Upper lobe of left lung (tissue), 6 donors: ENCODE data around the gene SMC5. TPM values are rescaled to one million over a fixed set of nuclear protein-coding genes. Genes with fewer than 3 reads are reported as not detected.

Experiments used
- ATAC-seq, 2 donors: fragments of 200-7000 bp; cut with Tn5 transposase; one replicate each; pipeline ENCODE4 v1.9.1; 2022; ENCODE audit warnings: mild to moderate bottlenecking in 2 of 2, moderate library complexity in 2 of 2; ENCODE audit not compliant: low FRiP score in 2 of 2
- DNase-seq, 2 donors: peaks; one replicate each; pipeline ENCODE4 v3.0.0-alpha.2; 2019 to 2020
- H3K27ac ChIP-seq, 4 donors: fragments of 200-600 bp; sonication (generic); one replicate each; pipeline ENCODE4 v1.5.1; 2016 to 2019
- H3K27me3 ChIP-seq, 4 donors: fragments of 200-600 bp; sonication (generic); one replicate each; pipeline ENCODE4 v1.5.1; 2017 to 2019
- H3K36me3 ChIP-seq, 4 donors: fragments of 200-600 bp; sonication (generic); one replicate each; pipeline ENCODE4 v1.5.1; 2016 to 2019
- H3K4me1 ChIP-seq, 4 donors: fragments of 200-600 bp; sonication (generic); one replicate each; pipeline ENCODE4 v1.5.1; 2018 to 2019
- H3K4me3 ChIP-seq, 4 donors: fragments of 200-600 bp; sonication (generic); one replicate each; pipeline ENCODE4 v1.5.1; 2017 to 2019; ENCODE audit warnings: mild to moderate bottlenecking in 2 of 4, moderate library complexity in 1 of 4
- H3K9me3 ChIP-seq, 4 donors: fragments of 200-600 bp; sonication (generic); one replicate each; pipeline ENCODE4 v1.5.1; 2018 to 2019
- CTCF ChIP-seq, 6 experiments: fragments of 450-650 bp in 4 of 6; fragments of 200-600 bp in 2 of 6; sonication (generic) in 2 of 6; IDR thresholded peaks; one replicate each; pipeline ENCODE4 v1.5.1; 2016 to 2019; ENCODE audit warnings: antibody characterized with exemption in 6 of 6
- EP300 ChIP-seq, 4 donors: sonication (generic); formaldehyde crosslinking; IDR thresholded peaks; one replicate each; pipeline ENCODE4 v1.5.1; 2017; ENCODE audit warnings: antibody characterized with exemption in 4 of 4, control low read depth in 2 of 4
- POLR2A ChIP-seq, 4 donors: fragments of 450-650 bp; IDR thresholded peaks; one replicate each; pipeline ENCODE4 v1.5.1; 2016 to 2017; ENCODE audit warnings: antibody characterized with exemption in 4 of 4, mild to moderate bottlenecking in 2 of 4
- POLR2AphosphoS5 ChIP-seq, 2 donors: sonication (generic); formaldehyde crosslinking; IDR thresholded peaks; one replicate each; pipeline ENCODE4 v1.5.1; 2017; ENCODE audit warnings: antibody characterized with exemption in 2 of 2
- WGBS, 2 donors: methylation state at CpG; one replicate each; pipeline ENCODE4 v1.1.5; 2017 to 2018; 5-methylcytosine and 5-hydroxymethylcytosine counted together
- total RNA-seq, 6 donors: library from RNA; depleted of rRNA in 4 of 6; stranded (reverse); fragments of >200 nt in 4 of 6; gene quantifications; one replicate each; pipeline versions ENCODE4 v1.1.0 to v1.2.1, GENCODE V29; 2016 to 2021
- donor health status: DM: no; HTN: no; CAD: no; lungs with moderate emphysema.
- donor health status: DM: no; HTN: yes; CAD: no; lungs with severe emphysema.

The SMC5 gene
- total RNA-seq, 6 donors from 2014 or later: 18.8 to 60.7 (median 28.2) TPM

DNA sequence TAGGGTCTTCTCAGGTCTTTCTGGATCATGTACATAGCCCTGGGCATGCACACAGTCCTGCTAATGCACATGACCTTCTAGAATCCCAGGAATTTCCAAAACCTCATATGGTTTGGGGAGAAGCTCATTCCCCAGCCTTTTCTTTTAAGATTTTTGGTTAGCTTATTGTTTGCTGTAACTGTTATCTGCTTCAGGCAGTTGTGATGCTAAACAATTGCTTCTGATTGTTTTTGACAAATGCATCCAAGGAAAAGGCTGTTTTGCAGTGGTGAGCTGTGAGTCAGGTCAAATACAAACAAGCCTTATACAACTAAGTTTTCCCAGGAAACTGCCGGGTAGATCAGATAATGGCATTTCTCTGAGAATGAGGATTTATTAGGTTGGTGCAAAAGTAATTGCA is 32.7 kb downstream of the SMC5 start:
- no peaks in the 10 kb centered on the region for H3K4me1 ChIP-seq
- H3K9me3 ChIP-seq: peaks cover 0 to 10% (median 0%) of the 10 kb centered on the region in 4 donors
- H3K27ac ChIP-seq: no peak overlapping the region
- TF ChIP-seq CTCF (IDR thresholded peaks at IDR 0.05) (no peak), EP300 (IDR thresholded peaks at IDR 0.05) (no peak), POLR2A (IDR thresholded peaks at IDR 0.05) (no peak), POLR2AphosphoS5 (IDR thresholded peaks at IDR 0.05) (no peak)
- WGBS, 2 donors: 73 to 83% methylated on average over 1 of the region's 1 CpG
- ATAC-seq (no peak), DNase-seq (no peak)
- no peak overlapping the region for H3K4me3 ChIP-seq
- H3K27me3 ChIP-seq: no peaks in the 10 kb centered on the region
- H3K36me3 ChIP-seq: peaks cover 0 to 31% (median 4%) of the 10 kb centered on the region in 4 donors

GRCh38 chr9:70292253-70292652 is 33.5 kb downstream of the SMC5 start:
- ATAC-seq (no peak), DNase-seq (no peak)
- Histone ChIP-seq H3K4me1 (no peaks in the 10 kb centered on the region), H3K9me3 (peaks cover 0 to 10% (median 0%) of the 10 kb centered on the region in 4 donors), H3K36me3 (peaks cover 0 to 24% (median 2%) of the 10 kb centered on the region in 4 donors), H3K27me3 (no peaks in the 10 kb centered on the region), H3K27ac (no peak overlapping the region), H3K4me3 (no peak overlapping the region)
- WGBS, 2 donors: 91 to 100% methylated on average over 1 of the region's 1 CpG
- TF ChIP-seq CTCF (IDR thresholded peaks at IDR 0.05) (no peak), POLR2A (IDR thresholded peaks at IDR 0.05) (no peak), EP300 (IDR thresholded peaks at IDR 0.05) (no peak), POLR2AphosphoS5 (IDR thresholded peaks at IDR 0.05) (no peak)

DNA sequence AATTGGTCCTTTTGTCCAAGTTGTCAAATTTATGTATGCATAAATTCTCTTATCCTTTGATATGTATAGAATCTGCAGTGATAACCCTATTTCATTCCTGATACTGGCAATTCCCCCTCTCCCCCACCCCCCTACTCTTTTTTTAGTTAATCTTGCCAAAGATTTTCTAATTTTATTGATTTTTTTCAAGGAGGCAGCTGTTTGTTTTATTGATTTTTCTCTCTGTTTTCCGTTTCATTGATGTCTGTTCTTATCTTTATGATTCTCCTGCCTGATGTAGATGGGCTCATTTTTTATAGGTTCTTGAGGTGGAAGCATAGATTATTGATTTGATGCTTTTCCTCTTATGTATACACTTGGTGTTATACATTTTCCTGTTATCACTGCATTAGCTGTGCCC is 34.4 kb downstream of the SMC5 start:
- no peak for ATAC-seq
- TF ChIP-seq POLR2A (IDR thresholded peaks at IDR 0.05) (no peak), CTCF (IDR thresholded peaks at IDR 0.05) (no peak), EP300 (IDR thresholded peaks at IDR 0.05) (no peak), POLR2AphosphoS5 (IDR thresholded peaks at IDR 0.05) (no peak)
- DNase-seq: no peak
- Histone ChIP-seq H3K27ac (no peak overlapping the region), H3K27me3 (no peaks in the 10 kb centered on the region), H3K4me3 (no peak overlapping the region), H3K36me3 (peaks cover 0 to 26% (median 5%) of the 10 kb centered on the region in 4 donors), H3K9me3 (peaks cover 0 to 10% (median 0%) of the 10 kb centered on the region in 4 donors), H3K4me1 (no peaks in the 10 kb centered on the region)
- 95 to 100% methylated on average over 1 of the region's 1 CpG for WGBS, 2 donors

DNA sequence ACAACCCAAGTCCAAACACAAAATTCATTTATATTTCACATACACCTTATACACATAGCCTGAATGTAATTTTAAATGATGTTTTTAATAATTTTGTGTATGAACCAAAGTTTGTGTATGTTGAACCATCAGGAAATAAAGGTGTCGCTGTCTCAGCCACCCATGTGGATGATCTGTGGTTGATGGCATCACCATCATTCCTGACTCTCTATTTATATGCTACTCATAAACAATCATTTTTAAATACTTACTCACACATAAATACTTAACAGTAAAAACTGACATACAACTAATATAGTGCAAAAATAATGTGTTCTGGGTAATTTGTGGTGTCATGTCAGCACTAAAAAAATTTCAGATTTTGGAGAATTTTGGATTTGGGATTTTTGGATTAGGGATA is 38.4 kb downstream of the SMC5 start:
- DNase-seq (no peak), ATAC-seq (no peak)
- no peaks in the 10 kb centered on the region for H3K27me3 ChIP-seq
- peaks cover 9 to 53% (median 12%) of the 10 kb centered on the region in 4 donors for H3K36me3 ChIP-seq
- H3K4me3 ChIP-seq: no peak overlapping the region
- H3K27ac ChIP-seq: no peak overlapping the region
- peaks cover 0 to 3% (median 0%) of the 10 kb centered on the region in 4 donors for H3K9me3 ChIP-seq
- no peak for TF ChIP-seq POLR2AphosphoS5 (IDR thresholded peaks at IDR 0.05)
- TF ChIP-seq CTCF (IDR thresholded peaks at IDR 0.05): no peak
- TF ChIP-seq EP300 (IDR thresholded peaks at IDR 0.05): no peak
- no peak for TF ChIP-seq POLR2A (IDR thresholded peaks at IDR 0.05)
- WGBS, 2 donors: 88 to 96% methylated on average over 1 of the region's 1 CpG
- H3K4me1 ChIP-seq: no peaks in the 10 kb centered on the region

- TF ChIP-seq POLR2A (IDR thresholded peaks at IDR 0.05): no peak
- no peak for TF ChIP-seq EP300 (IDR thresholded peaks at IDR 0.05)
- no peak for TF ChIP-seq POLR2AphosphoS5 (IDR thresholded peaks at IDR 0.05)
- no peak for TF ChIP-seq CTCF (IDR thresholded peaks at IDR 0.05)
- Histone ChIP-seq H3K4me3 (no peak overlapping the region), H3K4me1 (no peaks in the 10 kb centered on the region), H3K36me3 (peaks cover 9 to 60% (median 16%) of the 10 kb centered on the region in 4 donors), H3K9me3 (no peaks in the 10 kb centered on the region), H3K27ac (no peak overlapping the region), H3K27me3 (no peaks in the 10 kb centered on the region)
- ATAC-seq (no peak), DNase-seq (no peak)
- 96% methylated on average over 1 of the region's 1 CpG for WGBS, 2 donors
Measured at GRCh38 chr9:70298245-70298771, 39.5 kb downstream of the SMC5 start.
